HEK293T (cell line): ENCODE measurements around the gene HOXD3.

Experiments used
- ARNT ChIP-seq: fragments of 450-650 bp; IDR thresholded peaks from 2 replicates; pipeline ENCODE4 v1.6.1; 2017; ENCODE audit warnings: mild to moderate bottlenecking
- BHLHE40 ChIP-seq: fragments of 450-650 bp; IDR thresholded peaks from 2 replicates; pipeline ENCODE4 v1.6.1; 2016; ENCODE audit warnings: mild to moderate bottlenecking, moderate library complexity, borderline replicate concordance
- SUZ12 ChIP-seq: fragments of 450-650 bp; IDR thresholded peaks from 2 replicates; pipeline ENCODE4 v1.6.1; 2016; ENCODE audit warnings: mild to moderate bottlenecking
- TARDBP ChIP-seq: fragments of 450-650 bp; IDR thresholded peaks from 2 replicates; pipeline ENCODE4 v1.6.1; 2016

- no peak for TF ChIP-seq BHLHE40
- no peak for TF ChIP-seq TARDBP
- no peak for TF ChIP-seq ARNT
- TF ChIP-seq SUZ12, result no peak
Observed at GRCh38 chr2:176131848-176132158, 25.3 kb upstream of the HOXD3 start.
